Cardiac muscle cell (in vitro differentiated cells and primary cell): ENCODE results near the gene SRL. TPM values are rescaled to one million over a fixed set of nuclear protein-coding genes. Genes with fewer than 3 reads are reported as not detected.

Experiments
- DNase-seq, 2 donors: peaks; one replicate each; pipeline versions ENCODE4 v3.0.0 to v3.0.0-alpha.2; 2010 to 2017; ENCODE audit warnings: low read depth in 1 of 2, low spot score in 1 of 2
- H3K27ac ChIP-seq: fragments of 200-600 bp; sonication (generic); 2 replicates; pipeline ENCODE4 v1.5.1; 2016
- H3K27me3 ChIP-seq: fragments of 200-600 bp; sonication (generic); 2 replicates; pipeline ENCODE4 v1.6.0; 2016; ENCODE audit warnings: control low read depth
- H3K36me3 ChIP-seq: fragments of 200-600 bp; sonication (generic); 2 replicates; pipeline ENCODE4 v1.5.1; 2016; ENCODE audit warnings: control low read depth
- H3K4me1 ChIP-seq: fragments of 200-600 bp; sonication (generic); 2 replicates; pipeline ENCODE4 v1.8.1; 2017; ENCODE audit warnings: low read depth, mild to moderate bottlenecking, mixed run types
- H3K4me3 ChIP-seq: fragments of 200-600 bp; sonication (generic); 2 replicates; pipeline ENCODE4 v1.5.1; 2016; ENCODE audit warnings: mild to moderate bottlenecking
- H3K9me3 ChIP-seq: fragments of 200-600 bp; sonication (generic); 2 replicates; pipeline ENCODE4 v1.5.1; 2017; ENCODE audit warnings: low read depth, mild to moderate bottlenecking, control low read depth
- polyA plus RNA-seq: library from polyadenylated mRNA; unstranded; fragments of >200 nt; fragmentation: Nextera tagmentation; extraction: Ambion mirVana; gene quantifications from 2 replicates; pipeline ENCODE4 v1.2.1, GENCODE V29; 2016
- total RNA-seq: library from RNA; depleted of rRNA; stranded (reverse); fragments of >200 nt; gene quantifications from 2 replicates; pipeline ENCODE4 v1.2.3, GENCODE V29; 2016
- TF ChIP-seq, protein P1 (sequence below): IDR thresholded peaks from 2 replicates; pipeline ENCODE4 v1.5.1; 2012; ENCODE audit warnings: low read depth, mild to moderate bottlenecking, low read length

Gene SRL
- total and polyA plus RNA-seq, 2 experiments from 2014 or later, result 45.9 to 51.1 TPM

DNA sequence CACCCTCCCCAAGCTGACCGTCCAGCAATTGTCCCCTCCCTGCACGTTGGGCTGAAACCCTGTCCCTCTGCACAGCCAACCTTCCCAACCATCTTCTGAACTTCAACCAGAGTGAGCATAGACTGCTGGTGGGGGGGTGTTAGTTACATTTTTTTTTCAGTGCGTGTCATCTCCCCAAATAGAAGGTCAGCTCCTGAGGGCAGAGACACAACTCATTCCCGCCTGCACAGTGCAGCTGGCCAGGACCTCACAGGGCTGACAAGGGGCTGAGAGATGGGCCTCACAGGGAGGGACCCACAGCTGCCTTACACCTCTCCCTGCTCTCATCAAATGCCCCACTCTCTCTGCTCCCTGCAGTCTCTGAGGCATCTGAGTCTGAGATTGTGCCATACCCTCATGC lies 8.4 kb downstream of the SRL start:
- Histone ChIP-seq H3K27ac (peak overlapping the region; percentile 86), H3K36me3 (no peaks in the 10 kb centered on the region), H3K4me1 (peaks cover 53% of the 10 kb centered on the region), H3K9me3 (no peaks in the 10 kb centered on the region), H3K4me3 (no peak overlapping the region), H3K27me3 (no peaks in the 10 kb centered on the region)
- TF ChIP-seq, protein P1, sequence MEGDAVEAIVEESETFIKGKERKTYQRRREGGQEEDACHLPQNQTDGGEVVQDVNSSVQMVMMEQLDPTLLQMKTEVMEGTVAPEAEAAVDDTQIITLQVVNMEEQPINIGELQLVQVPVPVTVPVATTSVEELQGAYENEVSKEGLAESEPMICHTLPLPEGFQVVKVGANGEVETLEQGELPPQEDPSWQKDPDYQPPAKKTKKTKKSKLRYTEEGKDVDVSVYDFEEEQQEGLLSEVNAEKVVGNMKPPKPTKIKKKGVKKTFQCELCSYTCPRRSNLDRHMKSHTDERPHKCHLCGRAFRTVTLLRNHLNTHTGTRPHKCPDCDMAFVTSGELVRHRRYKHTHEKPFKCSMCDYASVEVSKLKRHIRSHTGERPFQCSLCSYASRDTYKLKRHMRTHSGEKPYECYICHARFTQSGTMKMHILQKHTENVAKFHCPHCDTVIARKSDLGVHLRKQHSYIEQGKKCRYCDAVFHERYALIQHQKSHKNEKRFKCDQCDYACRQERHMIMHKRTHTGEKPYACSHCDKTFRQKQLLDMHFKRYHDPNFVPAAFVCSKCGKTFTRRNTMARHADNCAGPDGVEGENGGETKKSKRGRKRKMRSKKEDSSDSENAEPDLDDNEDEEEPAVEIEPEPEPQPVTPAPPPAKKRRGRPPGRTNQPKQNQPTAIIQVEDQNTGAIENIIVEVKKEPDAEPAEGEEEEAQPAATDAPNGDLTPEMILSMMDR, result no peak
- DNase-seq, result no peak

DNA sequence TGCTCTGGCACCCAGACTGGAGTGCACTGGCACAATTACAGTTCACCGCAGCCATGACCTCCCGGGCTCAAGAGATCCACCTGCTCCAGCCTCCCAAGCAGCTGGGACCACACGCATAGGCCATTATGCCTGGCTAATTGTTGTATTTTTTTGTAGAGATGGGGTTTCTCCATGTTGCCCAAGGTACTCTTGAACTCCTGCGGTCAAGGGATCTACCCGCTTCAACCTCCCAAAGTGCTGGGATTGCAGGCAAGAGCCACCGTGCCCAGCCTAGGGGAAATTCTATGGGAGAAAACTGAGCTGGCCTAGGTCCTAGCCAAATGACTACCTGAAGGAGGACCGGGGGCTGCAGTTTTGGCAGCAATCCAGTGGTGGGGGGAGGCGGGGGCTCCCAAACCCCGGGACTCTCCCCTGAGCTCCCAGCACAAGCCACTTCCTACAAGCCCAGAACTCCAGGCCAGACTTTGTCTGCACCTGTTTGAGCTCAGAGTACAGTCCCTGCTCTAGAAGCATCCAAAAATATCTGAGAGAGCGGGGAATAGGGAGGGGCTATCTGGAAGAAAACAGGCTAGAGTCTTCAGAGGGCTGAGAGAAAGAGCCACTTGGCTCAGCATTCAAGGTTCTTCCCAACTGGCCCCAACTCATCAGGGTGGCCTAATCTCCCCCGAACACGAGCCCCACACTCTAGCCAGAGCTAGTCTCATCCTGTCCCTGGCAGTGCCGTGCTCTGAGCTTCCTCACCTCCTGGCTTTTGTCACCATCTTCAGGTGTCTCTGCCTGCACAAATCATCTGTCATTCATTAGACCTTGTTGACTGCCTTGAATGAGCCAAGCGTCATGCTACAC lies 9.1 kb downstream of the SRL start:
- Histone ChIP-seq H3K27me3 (no peaks in the 10 kb centered on the region), H3K4me1 (peaks cover 49% of the 10 kb centered on the region), H3K4me3 (no peak overlapping the region), H3K9me3 (no peaks in the 10 kb centered on the region), H3K36me3 (no peaks in the 10 kb centered on the region), H3K27ac (peak overlapping the region; percentile 86)
- DNase-seq, result peak in 1 of 2 donors; percentile 61
- TF ChIP-seq, protein P1, result no peak

DNA sequence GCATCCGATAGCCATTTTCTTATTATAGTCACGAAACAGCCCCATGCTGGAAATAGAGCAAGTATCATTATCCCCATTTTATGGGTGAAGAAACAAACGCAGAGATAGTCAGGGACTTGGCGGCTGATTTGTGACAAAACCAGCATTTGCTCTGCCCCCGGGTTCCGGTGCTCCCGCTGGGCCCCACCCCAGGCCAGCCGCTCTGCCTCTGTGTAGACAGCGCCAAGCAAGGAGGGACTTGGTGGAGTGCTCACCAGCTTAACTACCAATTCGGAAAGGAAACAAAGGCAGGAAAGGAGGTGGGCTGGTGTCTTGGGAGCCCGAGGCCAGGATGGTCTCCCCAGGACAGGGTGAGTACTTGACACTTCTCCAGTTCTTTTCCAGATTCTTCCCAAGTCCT lies 10.0 kb downstream of the SRL start:
- Histone ChIP-seq H3K9me3 (no peaks in the 10 kb centered on the region), H3K36me3 (no peaks in the 10 kb centered on the region), H3K4me3 (no peak overlapping the region), H3K4me1 (peaks cover 49% of the 10 kb centered on the region), H3K27ac (peak overlapping the region; percentile 86), H3K27me3 (no peaks in the 10 kb centered on the region)
- DNase-seq, result no peak
- TF ChIP-seq, protein P1, result no peak

DNA sequence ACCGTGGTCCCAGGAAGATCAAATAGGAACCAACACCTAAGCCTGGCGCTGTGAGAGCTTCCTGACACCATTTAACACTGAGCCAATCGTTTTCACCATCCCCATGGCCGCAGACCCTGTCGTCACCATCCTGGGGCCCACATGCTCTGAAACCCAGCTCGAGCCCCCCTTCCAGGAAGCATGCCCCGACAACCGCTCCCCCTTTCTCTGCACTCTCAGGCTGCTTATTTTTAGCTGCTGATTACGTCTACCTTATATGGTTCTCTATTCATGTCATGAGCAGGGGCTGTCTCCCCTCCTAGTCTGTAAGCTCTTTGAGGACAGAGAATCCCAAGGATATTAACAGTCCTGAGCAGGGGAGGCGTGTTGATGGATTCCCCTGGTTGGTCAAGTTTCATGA lies 10.5 kb downstream of the SRL start:
- peak overlapping the region; percentile 86 for H3K27ac ChIP-seq
- H3K4me3 ChIP-seq, result no peak overlapping the region
- H3K36me3 ChIP-seq, result no peaks in the 10 kb centered on the region
- H3K4me1 ChIP-seq, result peaks cover 49% of the 10 kb centered on the region
- H3K9me3 ChIP-seq, result no peaks in the 10 kb centered on the region
- no peak for DNase-seq
- TF ChIP-seq, protein P1, result no peak
- no peaks in the 10 kb centered on the region for H3K27me3 ChIP-seq

DNA sequence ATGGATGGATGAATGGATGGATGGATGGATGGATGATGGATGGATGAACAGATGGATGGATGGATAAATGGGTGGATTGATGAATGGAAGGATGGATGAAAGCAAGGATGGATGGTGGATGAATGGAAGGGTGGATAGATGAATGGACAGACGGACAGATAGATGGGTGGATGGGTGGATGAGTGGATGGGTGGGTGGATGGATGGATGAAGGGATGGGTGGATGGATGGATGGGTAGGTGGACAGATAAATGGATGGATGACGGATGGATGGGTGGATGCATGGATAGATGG lies 14.9 kb downstream of the SRL start:
- Histone ChIP-seq H3K27ac (no peak overlapping the region), H3K4me1 (peaks cover 14% of the 10 kb centered on the region), H3K36me3 (no peaks in the 10 kb centered on the region), H3K4me3 (no peak overlapping the region), H3K27me3 (no peaks in the 10 kb centered on the region), H3K9me3 (no peaks in the 10 kb centered on the region)
- TF ChIP-seq, protein P1, result no peak
- no peak for DNase-seq
